H9 (cell line): ENCODE data around the gene COL19A1. TPM values are rescaled to one million over a fixed set of nuclear protein-coding genes. Genes with fewer than 3 reads are reported as not detected.

Source experiments
- DNase-seq: peaks from one replicate; pipeline ENCODE4 v3.0.0-alpha.2; 2017
- H2AFZ ChIP-seq: one replicate; pipeline ENCODE4 v1.6.1; 2013; ENCODE audit warnings: mild to moderate bottlenecking, low read length, control low read depth, moderate library complexity
- H2AK5ac ChIP-seq: 2 replicates; pipeline ENCODE4 v1.6.1; 2013; ENCODE audit warnings: low read length, control low read depth, mixed read lengths; ENCODE audit not compliant: insufficient read length
- H2BK120ac ChIP-seq: one replicate; pipeline ENCODE4 v1.6.1; 2013; ENCODE audit warnings: low read depth, mild to moderate bottlenecking, low read length, control low read depth, inconsistent platforms; ENCODE audit not compliant: poor library complexity, severe bottlenecking
- H2BK12ac ChIP-seq: 2 replicates; pipeline ENCODE4 v1.6.1; 2013; ENCODE audit warnings: low read length, control low read depth, mixed read lengths, low read depth; ENCODE audit not compliant: insufficient read length
- H2BK15ac ChIP-seq: 2 replicates; pipeline ENCODE4 v1.6.1; 2013; ENCODE audit warnings: low read depth, low read length, control low read depth
- H2BK20ac ChIP-seq: one replicate; pipeline ENCODE4 v1.6.1; 2013; ENCODE audit warnings: low read depth, mild to moderate bottlenecking, low read length, control low read depth, inconsistent platforms; ENCODE audit not compliant: poor library complexity, severe bottlenecking
- H2BK5ac ChIP-seq: 2 replicates; pipeline ENCODE4 v1.6.1; 2013; ENCODE audit warnings: low read length, control low read depth, mixed read lengths; ENCODE audit not compliant: insufficient read length
- H3K14ac ChIP-seq: 2 replicates; pipeline ENCODE4 v1.6.1; 2013; ENCODE audit warnings: low read length, control low read depth; ENCODE audit not compliant: insufficient read depth
- H3K18ac ChIP-seq: 2 replicates; pipeline ENCODE4 v1.6.1; 2013; ENCODE audit warnings: low read depth, mild to moderate bottlenecking, mixed read lengths, low read length, control low read depth; ENCODE audit not compliant: insufficient read length
- H3K23ac ChIP-seq: 2 replicates; pipeline ENCODE4 v1.6.1; 2013; ENCODE audit warnings: low read length, control low read depth, mixed read lengths, low read depth; ENCODE audit not compliant: insufficient read length
- H3K23me2 ChIP-seq: 2 replicates; pipeline ENCODE4 v1.6.1; 2013; ENCODE audit warnings: low read depth, mild to moderate bottlenecking, mixed read lengths, low read length, control low read depth; ENCODE audit not compliant: insufficient read length, poor library complexity, severe bottlenecking
- H3K27ac ChIP-seq: 2 replicates; pipeline ENCODE4 v1.5.1; 2013; ENCODE audit warnings: low read length, control low read depth, mixed read lengths, low read depth; ENCODE audit not compliant: insufficient read length
- H3K27me3 ChIP-seq: 2 replicates; pipeline ENCODE4 v1.6.1; 2013; ENCODE audit warnings: low read length, control low read depth, inconsistent platforms; ENCODE audit not compliant: insufficient read depth
- H3K4ac ChIP-seq: 2 replicates; pipeline ENCODE4 v1.6.1; 2013; ENCODE audit warnings: low read depth, mild to moderate bottlenecking, control low read depth, inconsistent platforms, low read length, moderate library complexity
- H3K4me1 ChIP-seq: 2 replicates; pipeline ENCODE4 v1.6.1; 2013; ENCODE audit warnings: low read length, control low read depth, inconsistent platforms; ENCODE audit not compliant: insufficient read depth
- H3K4me2 ChIP-seq: 2 replicates; pipeline ENCODE4 v1.6.1; 2013; ENCODE audit warnings: low read length, control low read depth, mixed read lengths; ENCODE audit not compliant: insufficient read length, insufficient read depth
- H3K56ac ChIP-seq: 2 replicates; pipeline ENCODE4 v1.6.1; 2013; ENCODE audit warnings: low read depth, mild to moderate bottlenecking, mixed read lengths, low read length, control low read depth; ENCODE audit not compliant: insufficient read length
- H3K79me1 ChIP-seq: 2 replicates; pipeline ENCODE4 v1.6.1; 2013; ENCODE audit warnings: low read depth, mild to moderate bottlenecking, moderate library complexity, low read length, control low read depth, inconsistent platforms; ENCODE audit not compliant: insufficient read depth, poor library complexity, severe bottlenecking
- H3K79me2 ChIP-seq: 2 replicates; pipeline ENCODE4 v1.6.1; 2013; ENCODE audit warnings: low read length, control low read depth, inconsistent platforms; ENCODE audit not compliant: insufficient read depth
- H3K9ac ChIP-seq: 2 replicates; pipeline ENCODE4 v1.6.1; 2013; ENCODE audit warnings: low read length, control low read depth, mixed read lengths; ENCODE audit not compliant: insufficient read length; ENCODE audit errors: extremely low read depth
- H3K9me3 ChIP-seq: one replicate; pipeline ENCODE4 v1.6.1; 2013; ENCODE audit warnings: low read depth, low read length, inconsistent platforms; ENCODE audit not compliant: control insufficient read depth
- H3T11ph ChIP-seq: one replicate; pipeline ENCODE4 v1.6.1; 2013; ENCODE audit warnings: mild to moderate bottlenecking, low read length, control low read depth, inconsistent platforms
- H4K20me1 ChIP-seq: one replicate; pipeline ENCODE4 v1.6.1; 2013; ENCODE audit not compliant: control insufficient read depth, insufficient read length, insufficient read depth
- H4K5ac ChIP-seq: 2 replicates; pipeline ENCODE4 v1.6.1; 2013; ENCODE audit warnings: low read depth, mild to moderate bottlenecking, mixed read lengths, low read length, control low read depth; ENCODE audit not compliant: insufficient read length
- H4K8ac ChIP-seq: replicated peaks from 2 replicates; pipeline ENCODE4 v1.6.1; 2013; ENCODE audit warnings: low read length, control low read depth, mixed read lengths, low read depth; ENCODE audit not compliant: insufficient read length
- H4K91ac ChIP-seq: 2 replicates; pipeline ENCODE4 v1.6.1; 2013; ENCODE audit warnings: low read depth, mild to moderate bottlenecking, moderate library complexity, mixed read lengths, low read length, control low read depth; ENCODE audit not compliant: insufficient read length
- H3K27ac Mint-ChIP-seq, 3 experiments: 2 replicates in 2 of 3; 3 replicates in 1 of 3; pipeline ENCODE4 v1.8.0; 2020 to 2021; ENCODE audit warnings: mixed read lengths in 3 of 3, mild to moderate bottlenecking in 1 of 3, moderate library complexity in 1 of 3
- H3K27me3 Mint-ChIP-seq: 2 replicates; pipeline ENCODE4 v1.8.0; 2021; ENCODE audit warnings: low read depth, mild to moderate bottlenecking, moderate library complexity, mixed read lengths
- H3K36me3 Mint-ChIP-seq, 3 experiments: 2 replicates in 2 of 3; 3 replicates in 1 of 3; pipeline ENCODE4 v1.8.0; 2020 to 2021; ENCODE audit warnings: low read depth in 3 of 3, mixed read lengths in 3 of 3; ENCODE audit not compliant: insufficient read depth in 1 of 3
- H3K4me1 Mint-ChIP-seq, 2 experiments: 2 replicates each; pipeline ENCODE4 v1.8.0; 2020; ENCODE audit warnings: mixed read lengths in 2 of 2
- H3K4me3 Mint-ChIP-seq, 2 experiments: 2 replicates in 1 of 2; 3 replicates in 1 of 2; pipeline ENCODE4 v1.8.0; 2020 to 2021; ENCODE audit warnings: mild to moderate bottlenecking in 2 of 2, mixed read lengths in 2 of 2, moderate library complexity in 1 of 2
- H3K9me3 Mint-ChIP-seq, 2 experiments: 2 replicates in 1 of 2; 3 replicates in 1 of 2; pipeline ENCODE4 v1.8.0; 2020; ENCODE audit warnings: mild to moderate bottlenecking in 2 of 2, mixed read lengths in 2 of 2, moderate library complexity in 1 of 2
- WGBS: extraction: QIAGEN DNeasy Blood & Tissue Kit; methylation state at CpG from one replicate; pipeline ENCODE4 v1.1.7; 2013; ENCODE audit warnings: missing lambda C conversion rate, low lambda C conversion rate, mixed read lengths; ENCODE audit not compliant: insufficient read length; ENCODE audit errors: extremely low coverage; 5-methylcytosine and 5-hydroxymethylcytosine counted together
- total RNA-seq: library from RNA; stranded (reverse); gene quantifications from 2 replicates; pipeline ENCODE4 v1.2.1, GENCODE V29; 2021
- TF ChIP-seq, protein P1 (sequence below): fragments of 200-600 bp; sonication (generic); conservative IDR thresholded peaks from 3 replicates; pipeline ENCODE4 v1.8.0; 2021; ENCODE audit warnings: antibody characterized with exemption, mild to moderate bottlenecking

Gene COL19A1
- total RNA-seq, 1 experiment from 2014 or later: not detected

DNA sequence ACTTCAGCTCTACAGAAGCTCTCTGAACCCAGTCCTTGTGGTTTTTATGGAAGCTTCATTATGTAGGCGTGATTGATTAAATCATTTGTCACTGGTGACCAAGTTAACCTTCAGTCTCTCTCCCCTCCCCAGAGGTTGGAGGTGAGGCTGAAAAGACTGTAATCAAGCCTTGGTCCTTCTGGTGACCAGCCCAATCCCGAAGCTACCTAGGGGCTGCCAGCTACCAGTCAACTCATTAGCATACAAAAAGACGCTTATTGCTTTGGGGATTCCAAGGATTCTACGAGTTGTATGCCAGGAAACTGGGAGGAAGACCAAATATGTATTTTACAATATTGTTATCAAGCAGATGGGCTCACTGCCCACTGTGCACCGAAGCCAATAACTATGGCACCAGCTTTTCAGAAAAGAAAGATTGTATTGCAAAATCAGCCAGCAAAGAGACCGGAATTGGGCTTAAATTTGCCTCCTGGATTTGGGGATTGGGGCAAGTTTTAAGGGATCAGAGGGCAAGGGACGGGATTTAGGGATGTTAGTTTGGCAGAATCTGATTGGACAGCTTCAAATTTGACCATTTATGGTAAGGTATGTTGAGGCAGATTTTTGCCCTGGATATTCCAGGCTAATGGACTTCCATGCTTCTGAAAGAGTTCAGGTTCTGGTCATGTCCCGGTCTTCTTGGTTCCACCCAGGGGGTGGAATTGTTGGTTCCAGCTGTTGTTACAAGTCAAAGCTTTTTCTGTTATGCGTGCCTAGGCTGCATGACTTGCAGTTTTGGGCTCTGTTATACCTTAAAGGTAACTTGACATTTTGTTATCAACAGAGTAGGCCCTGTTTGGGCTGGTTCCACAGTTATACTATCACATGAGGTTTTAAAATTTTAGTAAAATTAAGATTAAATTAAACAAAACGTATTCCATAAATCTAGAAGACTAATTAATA is 269.1 kb downstream of the COL19A1 start:
- no peaks in the 10 kb centered on the region for H3K9me3 ChIP-seq
- no CpG with 5 or more reads among the region's 10 CpGs for WGBS
- peaks cover 12% of the 10 kb centered on the region; the same call in 1 of the 2 replicates for H3K4me1 ChIP-seq
- H3K9ac ChIP-seq: no peak overlapping the region
- no peak overlapping the region for H3K27ac ChIP-seq
- peak; percentile 41 for DNase-seq
- peak overlapping the region; percentile 77 for H2BK20ac ChIP-seq
- H3K18ac ChIP-seq: no peak overlapping the region
- H4K8ac ChIP-seq: no peak overlapping the region
- no peak overlapping the region for H4K5ac ChIP-seq
- no peaks in the 10 kb centered on the region for H3K27me3 ChIP-seq
- no peak overlapping the region for H4K91ac ChIP-seq
- H3K27me3 Mint-ChIP-seq: no peaks in the 10 kb centered on the region; the same call in 1 of the 2 replicates
- no peak overlapping the region for H2BK5ac ChIP-seq
- peaks cover 41 to 49% of the 10 kb centered on the region in 2 experiments for H3K4me1 Mint-ChIP-seq
- no peak overlapping the region for H2BK12ac ChIP-seq
- H3K23me2 ChIP-seq: no peaks in the 10 kb centered on the region
- H3K4me3 Mint-ChIP-seq: no peak overlapping the region
- no peak overlapping the region for H3K4me2 ChIP-seq
- H4K20me1 ChIP-seq: no peaks in the 10 kb centered on the region
- H3K23ac ChIP-seq: no peak overlapping the region
- H3K56ac ChIP-seq: no peak overlapping the region
- H3K79me2 ChIP-seq: no peaks in the 10 kb centered on the region
- H3K4ac ChIP-seq: no peak overlapping the region
- TF ChIP-seq, protein P1, sequence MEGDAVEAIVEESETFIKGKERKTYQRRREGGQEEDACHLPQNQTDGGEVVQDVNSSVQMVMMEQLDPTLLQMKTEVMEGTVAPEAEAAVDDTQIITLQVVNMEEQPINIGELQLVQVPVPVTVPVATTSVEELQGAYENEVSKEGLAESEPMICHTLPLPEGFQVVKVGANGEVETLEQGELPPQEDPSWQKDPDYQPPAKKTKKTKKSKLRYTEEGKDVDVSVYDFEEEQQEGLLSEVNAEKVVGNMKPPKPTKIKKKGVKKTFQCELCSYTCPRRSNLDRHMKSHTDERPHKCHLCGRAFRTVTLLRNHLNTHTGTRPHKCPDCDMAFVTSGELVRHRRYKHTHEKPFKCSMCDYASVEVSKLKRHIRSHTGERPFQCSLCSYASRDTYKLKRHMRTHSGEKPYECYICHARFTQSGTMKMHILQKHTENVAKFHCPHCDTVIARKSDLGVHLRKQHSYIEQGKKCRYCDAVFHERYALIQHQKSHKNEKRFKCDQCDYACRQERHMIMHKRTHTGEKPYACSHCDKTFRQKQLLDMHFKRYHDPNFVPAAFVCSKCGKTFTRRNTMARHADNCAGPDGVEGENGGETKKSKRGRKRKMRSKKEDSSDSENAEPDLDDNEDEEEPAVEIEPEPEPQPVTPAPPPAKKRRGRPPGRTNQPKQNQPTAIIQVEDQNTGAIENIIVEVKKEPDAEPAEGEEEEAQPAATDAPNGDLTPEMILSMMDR: no peak
- H3K36me3 Mint-ChIP-seq: no peaks in the 10 kb centered on the region
- H2AK5ac ChIP-seq: no peak overlapping the region
- H3T11ph ChIP-seq: peak overlapping the region; percentile 90
- no peaks in the 10 kb centered on the region for H3K79me1 ChIP-seq
- H2AFZ ChIP-seq: no peak overlapping the region
- H2BK15ac ChIP-seq: no peak overlapping the region
- no peaks in the 10 kb centered on the region for H3K9me3 Mint-ChIP-seq
- H3K14ac ChIP-seq: no peak overlapping the region
- H3K27ac Mint-ChIP-seq: peak overlapping the region in 1 of 3 experiments; percentile 63; a peak in 2 of 7 replicates
- no peak overlapping the region for H2BK120ac ChIP-seq
